HG03103 (cell line): ENCODE data around the gene NEGR1.

ENCODE experiments used
- ATAC-seq: cut with Tn5 transposase; IDR thresholded peaks from one replicate; pipeline ENCODE4 v1.9.1; 2021; ENCODE audit warnings: low read depth; ENCODE audit not compliant: unreplicated experiment

NEGR1 gene

DNA sequence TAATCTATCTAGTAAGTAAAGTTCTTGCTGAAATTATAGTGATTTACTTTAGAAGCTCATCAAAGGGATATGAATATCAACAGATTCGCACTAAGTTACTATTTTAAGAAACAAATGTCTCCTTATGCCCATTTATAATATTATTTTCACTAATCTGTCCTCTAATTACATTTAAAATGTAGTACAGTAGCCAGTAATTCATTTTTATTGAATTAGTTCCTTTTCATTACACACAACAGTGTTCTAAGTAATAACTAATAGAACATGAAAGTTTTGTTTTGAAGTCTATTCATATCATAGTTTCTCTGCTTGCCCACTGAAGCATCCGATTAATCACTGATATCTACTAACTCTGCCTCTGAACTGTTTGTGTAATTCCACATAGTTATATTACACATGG, 225.8 kb downstream of the NEGR1 start:
- no peak for ATAC-seq

DNA sequence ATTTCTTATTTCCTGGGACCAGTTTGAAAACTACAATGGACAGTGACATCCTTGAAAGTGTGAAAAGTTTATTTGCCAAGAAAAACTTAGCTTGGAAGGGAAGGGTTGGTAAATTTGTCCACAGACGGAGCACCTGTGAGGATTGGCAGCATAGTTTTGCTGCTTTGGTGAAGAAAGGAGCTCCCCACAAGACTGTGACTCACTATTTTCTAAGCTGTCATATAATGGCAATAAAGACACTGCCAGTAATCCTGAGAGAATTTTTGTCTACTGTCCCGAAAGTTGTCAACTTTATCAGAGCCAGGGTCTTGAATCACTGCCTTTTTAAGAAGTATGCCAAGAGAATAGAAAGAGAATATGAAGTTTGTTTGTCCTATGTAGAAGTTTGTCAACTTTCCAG, 230.8 kb downstream of the NEGR1 start:
- ATAC-seq: no peak

DNA sequence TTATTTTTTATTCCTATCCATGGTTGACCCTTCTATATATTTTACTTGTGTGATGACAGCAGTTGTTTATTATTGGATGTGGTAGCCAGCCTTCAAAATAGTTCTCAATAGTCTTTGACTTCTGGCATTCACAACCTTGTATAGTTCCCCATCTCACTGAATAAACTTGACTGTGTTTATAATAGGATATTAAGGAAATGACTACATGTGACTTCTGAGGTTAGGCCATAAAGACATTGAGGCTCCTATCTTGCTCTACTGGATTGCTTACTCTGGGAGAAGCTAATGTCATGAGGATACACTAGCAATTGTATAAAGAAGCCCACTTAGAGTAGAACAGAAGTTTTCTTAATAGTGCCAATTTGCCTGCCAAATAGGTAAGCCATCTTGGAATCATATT, 231.8 kb downstream of the NEGR1 start:
- no peak for ATAC-seq

DNA sequence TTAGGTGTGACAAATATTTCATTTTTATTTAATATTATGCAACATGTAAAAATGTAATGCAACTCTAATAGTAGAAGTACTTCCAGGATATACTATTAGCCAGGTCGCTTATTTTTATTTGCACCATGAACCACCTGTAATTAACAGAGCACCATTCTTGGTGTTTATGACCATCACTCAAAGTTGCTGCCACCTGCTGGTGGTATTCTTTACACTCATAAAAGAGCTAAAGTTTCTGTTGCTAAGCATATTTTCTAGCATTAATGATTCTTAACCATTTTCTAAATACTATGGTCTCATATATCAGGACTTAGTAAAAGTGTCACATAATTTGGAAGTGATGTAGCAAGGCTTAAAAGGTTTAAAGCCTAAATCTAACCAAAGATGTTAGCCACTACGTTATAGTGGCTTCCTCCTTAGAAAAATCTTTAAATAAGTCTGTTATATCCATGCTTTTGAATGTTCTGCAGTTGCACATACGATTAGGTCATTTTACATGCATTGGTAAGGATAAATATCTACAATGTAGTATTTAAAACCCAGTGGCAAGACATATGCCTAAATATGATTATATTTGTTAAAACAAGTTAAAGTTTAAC, 244.5 kb downstream of the NEGR1 start:
- peak; percentile 57 for ATAC-seq

DNA sequence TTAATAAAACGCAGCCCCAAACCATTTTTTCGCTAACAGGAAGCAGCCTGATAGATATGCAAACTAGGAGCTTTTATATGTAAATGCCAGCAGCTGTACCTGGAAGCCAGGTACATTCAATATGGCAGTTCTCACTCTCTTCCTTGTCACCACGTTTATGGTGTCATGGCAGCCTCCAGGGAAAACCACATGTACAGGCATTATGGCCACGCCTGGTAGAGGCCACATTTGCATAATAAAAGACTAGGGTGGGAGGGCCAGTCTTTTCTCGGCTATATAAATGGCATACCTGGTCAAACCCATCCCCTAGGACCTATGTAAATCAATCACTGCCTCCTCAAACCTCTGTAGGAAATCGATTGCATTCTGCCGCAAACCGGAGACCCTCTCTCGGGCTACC, 247.5 kb downstream of the NEGR1 start:
- ATAC-seq: no peak

DNA sequence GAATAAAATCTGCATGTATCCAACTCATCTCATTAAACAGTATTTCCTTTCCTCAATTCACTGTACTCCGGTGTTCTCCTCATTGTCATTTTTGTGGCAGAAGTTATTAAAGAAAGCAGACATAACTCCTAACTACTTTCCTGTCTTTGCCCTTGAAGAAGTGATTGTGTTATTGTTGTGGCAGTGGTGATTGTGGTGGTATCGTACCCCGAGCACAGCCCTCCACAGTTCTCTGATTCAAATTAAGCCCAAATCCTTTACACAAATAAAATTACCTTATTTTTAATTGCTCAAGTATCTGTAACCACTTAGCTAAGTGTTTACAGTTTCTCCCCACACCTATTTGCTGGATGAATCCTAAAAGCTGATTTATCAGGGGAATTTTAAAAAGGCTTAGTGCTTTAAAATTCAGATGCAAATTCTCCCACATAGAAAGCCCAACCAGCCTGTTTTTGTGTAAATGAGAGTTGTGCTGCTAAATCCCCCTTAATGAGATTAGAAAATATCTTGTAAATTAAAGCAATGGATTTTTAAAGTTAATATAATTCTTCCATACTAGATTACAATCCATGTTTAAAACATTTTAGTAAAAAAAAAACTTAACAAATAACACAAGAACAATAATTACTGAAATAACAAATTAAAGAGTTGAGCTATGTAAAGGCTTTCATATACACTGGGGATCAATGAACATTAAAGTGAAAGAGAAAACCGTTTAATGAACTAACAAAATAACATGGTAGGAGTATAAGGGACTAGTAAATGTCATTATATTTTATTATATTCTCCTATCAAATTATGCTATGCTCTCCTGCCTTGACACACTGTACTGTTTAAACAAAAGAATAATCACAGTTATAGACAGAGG, 259.0 kb downstream of the NEGR1 start:
- no peak for ATAC-seq

DNA sequence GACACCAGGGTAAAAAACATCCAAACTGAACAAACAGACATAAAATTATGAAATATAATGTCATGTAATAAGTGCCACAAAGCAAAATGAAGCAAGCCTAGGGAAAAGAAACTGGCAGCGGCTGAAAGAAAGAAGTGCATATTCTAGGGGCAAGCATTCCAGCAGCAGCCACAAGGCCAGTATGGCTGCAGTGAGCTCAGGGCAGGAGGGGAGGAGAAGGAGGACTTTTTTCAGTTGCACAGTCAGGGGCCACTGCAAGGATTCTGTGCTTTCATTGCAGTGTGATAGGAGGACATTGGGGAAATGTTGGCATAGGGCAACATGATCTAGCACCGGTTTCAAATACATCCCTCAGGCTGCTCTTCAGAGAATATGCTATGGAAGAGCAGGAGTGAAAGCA, 263.8 kb downstream of the NEGR1 start:
- ATAC-seq: no peak

DNA sequence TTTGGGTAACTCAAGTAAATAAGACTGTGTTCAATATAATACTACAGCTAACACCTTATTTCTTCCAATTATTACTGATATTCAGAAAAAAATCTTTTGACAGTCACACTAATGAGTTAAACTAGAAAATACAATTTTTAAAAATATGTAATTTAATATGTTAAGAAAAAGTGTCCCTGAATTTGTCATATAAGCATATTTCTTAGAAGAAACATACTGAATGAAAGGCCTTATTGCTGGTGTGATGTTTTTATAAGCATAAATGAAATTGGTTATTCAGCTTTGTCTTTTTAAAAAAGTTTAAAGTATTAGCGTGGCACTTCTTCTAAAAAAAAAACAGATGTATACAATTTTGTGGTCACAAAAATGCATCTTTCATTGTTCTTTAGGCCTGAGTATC, 267.3 kb downstream of the NEGR1 start:
- no peak for ATAC-seq

DNA sequence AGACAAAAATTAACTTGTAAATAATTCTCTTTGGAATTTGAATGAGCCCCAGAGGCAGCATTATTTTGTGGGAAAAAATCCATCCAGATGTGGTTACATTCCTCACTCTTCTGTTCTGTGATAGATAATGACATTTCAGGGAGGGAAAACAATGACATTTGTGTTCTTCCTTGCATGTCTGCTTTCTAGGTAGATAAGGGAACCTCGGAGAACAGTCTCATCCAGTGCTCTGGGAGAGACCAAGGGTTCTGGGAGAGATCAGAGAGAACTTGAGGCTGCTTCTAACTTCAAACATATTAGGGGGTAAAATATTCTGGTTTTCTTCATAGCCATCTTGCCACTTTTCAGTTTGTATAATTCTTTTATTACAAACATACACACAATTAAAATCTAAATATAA, 269.2 kb downstream of the NEGR1 start:
- ATAC-seq: no peak

DNA sequence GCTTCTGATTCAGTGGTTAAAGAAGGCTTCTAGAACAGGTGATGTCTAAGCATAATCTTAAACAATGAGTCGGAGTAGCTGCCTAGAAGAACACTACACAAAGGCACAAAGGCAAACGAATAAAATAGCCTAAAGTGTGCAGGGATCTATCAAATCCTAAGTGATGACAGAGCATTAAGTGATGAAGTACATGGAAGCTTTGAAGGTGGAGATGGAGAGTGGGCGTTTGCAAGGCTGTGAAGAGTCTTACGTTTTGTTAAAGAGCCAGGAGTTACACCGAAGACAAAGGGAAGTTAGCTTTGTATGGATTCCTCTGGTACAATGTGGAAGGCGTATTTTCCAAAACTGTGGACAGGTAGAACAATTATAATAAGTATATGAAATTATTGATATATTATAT, 270.6 kb downstream of the NEGR1 start:
- ATAC-seq: no peak

DNA sequence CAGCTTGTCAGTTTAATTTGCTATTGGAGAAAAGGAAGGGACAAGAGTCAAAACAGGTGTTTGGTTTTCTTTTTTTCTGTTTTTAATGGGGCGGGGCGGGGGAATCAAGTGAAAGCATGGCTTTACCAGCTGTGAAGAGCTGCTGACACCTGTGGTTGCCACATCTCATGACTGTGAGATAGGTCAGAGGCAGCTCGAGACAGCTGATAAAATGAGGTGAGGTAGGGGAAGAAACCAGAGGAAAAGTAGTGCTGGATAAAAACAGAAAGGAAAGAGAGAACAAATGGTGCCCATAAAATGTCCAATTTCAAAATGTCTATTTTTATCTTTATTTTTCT, 272.3 kb downstream of the NEGR1 start:
- no peak for ATAC-seq

DNA sequence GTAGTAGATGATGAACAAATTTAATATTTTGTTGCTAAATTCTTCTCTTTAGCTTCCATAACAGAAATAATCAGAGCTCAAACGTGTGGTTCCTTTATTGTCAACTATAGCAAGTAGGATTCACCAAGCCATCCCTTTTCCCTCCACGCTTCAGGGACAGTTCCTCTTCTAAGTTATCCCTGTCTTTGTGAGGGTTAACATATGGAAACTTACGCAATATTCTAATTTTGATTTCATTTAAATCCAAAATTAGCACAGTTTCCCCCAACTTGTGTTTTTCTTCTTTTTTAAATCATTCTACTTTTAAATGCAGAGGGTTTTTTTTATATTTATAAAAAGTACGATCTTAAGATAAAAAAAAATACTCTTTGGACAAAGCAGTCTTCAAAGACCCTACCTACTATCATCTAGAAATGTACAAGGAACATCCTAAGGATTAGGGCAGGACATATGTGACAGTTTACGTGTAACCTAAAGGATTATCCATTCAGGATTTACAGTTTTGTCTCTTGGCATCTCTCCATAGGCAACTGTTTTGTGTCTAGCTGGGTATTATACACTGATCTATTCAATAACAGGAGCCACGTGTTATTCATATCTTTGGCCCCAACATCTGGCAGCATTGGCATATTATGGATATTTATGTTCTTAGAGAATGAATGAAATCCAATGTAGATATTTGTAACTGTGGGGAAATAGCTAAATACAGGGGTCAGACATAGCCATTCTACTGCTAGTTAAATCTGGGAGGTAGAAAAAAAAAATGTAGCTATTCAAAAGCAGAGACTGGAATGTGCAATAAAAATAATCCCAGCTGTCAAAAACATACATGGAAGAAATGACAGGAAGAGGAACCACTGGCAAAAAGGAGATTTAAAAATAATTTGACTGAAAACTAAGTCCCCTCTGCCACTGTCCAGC, 272.9 kb downstream of the NEGR1 start:
- ATAC-seq: no peak

DNA sequence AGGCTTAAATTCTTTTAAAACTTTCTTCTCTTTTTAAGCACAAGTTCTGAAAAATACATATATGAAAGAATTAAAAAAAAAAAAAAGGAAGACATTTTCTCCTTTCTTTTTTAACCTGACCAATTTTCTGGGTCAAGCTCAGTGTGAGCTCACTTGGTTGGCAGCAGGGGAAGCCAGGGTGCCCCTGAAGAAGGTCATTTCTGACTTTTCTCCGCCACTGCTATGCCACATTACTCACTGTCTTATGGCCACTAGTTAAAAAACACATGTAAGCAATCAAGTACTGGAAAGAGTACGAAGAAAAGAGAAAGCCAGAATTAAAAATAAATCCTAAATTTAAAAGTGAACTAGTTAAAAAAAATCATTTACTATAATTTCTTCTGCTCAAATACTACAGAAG, 275.0 kb downstream of the NEGR1 start:
- no peak for ATAC-seq

DNA sequence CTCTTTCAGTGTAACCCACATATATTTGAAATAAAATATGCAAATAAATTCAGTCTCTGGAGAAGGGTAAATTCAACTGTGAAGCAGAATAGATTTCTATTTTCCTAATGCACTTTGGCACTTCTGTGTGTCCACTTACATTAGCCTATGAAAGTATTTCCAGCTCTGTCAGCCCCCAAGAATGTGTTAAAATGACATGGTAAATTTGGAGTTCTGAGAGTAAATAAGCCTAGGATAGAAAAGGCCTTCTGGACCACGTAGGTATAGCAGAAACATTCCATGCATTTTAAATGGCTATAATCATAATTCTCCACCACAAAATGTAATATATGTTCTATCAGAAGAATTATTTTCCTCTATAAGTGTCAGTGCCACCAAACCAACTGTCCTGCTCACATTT, 276.2 kb downstream of the NEGR1 start:
- no peak for ATAC-seq

DNA sequence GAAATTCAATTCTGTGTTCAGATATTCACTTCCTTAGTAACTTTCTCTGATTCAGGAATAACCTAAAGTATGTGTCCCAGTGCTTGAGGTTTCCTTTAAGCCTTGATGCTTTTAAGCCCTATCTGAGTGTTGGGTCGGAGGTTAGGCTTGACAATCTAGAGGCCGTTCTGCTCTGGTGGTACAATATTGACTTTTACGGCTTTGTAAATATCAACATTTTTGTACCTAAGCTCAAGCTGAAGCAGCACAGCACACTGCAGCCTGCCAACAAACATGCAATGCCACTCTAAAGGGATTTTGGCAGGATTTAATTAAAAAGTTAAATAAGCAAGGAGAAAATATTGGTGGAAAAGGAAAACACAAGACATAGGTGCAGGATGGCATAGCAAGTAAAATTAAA, 279.2 kb downstream of the NEGR1 start:
- no peak for ATAC-seq

DNA sequence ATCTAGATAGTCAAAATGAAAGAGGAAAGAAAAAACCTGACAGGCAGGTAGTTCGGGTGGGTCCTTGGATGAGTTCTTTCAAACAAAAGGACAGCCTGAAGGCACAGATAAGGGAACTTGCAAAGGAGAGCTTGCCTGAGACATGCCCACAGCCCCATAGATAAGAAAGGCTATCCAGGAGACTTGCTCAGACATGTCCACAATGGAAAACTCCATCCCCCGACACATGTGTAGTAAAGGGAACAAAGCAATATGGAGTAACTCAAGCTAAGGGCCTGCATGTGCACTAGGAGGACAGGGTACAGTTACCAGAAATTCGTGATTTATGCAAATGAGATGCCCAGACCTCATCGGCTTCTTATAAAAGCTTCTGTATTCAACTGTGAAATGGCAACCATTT, 281.5 kb downstream of the NEGR1 start:
- no peak for ATAC-seq

DNA sequence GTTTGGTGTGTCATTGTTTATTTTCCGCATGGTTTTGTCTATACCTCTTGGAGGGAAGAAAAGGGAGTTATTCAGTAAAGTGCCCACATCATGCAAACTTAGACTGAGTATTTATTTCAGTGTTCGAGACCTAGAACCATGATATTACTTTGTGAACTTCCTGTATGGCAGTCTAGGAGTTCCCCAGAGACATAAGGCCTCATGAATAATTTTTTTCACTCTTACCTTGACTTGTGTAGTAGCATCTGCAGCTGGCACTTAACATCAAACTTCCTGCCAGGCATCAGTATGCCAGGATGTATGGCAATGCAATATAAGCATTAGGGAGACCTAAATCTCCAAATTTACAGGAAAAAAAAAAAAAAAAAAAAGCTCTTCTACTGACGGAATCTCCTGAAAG, 287.7 kb downstream of the NEGR1 start:
- ATAC-seq: no peak

DNA sequence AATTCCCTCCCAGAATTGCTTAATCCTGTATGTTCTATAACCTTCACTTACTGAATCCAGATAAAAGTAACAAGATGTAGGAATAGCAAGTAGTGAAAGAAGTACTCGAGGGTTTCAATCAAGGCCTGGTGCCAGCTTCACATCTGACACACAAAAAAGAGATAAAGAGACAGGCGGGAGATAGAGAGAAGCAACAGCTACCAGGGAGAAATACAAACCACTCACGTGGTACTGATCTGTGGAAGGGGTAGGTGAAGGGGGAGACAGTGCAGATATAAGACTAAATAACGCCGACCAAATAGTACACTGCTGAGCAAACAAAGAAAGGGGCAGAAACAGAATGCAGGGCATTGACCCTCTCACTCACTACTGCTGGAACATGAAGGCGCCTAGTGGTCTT, 295.2 kb downstream of the NEGR1 start:
- ATAC-seq: no peak

DNA sequence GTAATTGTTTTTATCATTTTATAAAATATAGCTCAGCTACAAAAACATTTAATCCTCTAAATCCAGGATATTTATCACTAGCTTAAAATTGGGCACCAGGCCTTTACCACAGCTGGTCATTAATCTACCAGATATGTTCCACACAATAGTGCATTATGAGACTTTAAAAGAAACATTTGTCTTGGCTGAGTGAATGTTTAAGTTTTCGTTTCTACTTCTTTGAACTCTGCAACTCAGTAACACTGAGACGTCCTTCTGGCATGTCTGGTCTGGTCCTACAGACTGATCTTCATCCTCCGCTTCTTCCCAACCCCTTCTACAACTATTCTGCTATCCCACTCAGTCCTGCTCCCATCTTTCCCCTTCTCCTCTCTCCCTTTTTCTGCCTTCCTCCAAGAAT, 296.2 kb downstream of the NEGR1 start:
- no peak for ATAC-seq

DNA sequence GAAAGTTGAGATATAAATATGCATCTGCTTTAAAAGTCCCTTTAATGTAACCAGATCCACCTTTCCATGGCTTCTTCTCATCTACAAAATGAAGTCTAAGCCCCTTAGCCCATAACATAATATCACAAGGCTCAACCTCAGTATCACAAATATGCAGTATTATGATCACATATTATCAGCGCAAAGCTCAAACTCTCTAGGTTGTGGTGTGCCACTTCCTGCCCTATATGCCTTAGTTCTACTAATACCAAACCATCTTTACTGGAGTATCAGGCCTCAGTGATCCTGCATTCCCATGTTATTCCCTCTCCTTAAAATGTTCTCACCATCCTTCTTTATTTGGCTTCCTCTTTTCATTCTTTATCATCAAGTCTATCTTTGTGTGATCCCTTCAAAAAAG, 301.8 kb downstream of the NEGR1 start:
- ATAC-seq: no peak

DNA sequence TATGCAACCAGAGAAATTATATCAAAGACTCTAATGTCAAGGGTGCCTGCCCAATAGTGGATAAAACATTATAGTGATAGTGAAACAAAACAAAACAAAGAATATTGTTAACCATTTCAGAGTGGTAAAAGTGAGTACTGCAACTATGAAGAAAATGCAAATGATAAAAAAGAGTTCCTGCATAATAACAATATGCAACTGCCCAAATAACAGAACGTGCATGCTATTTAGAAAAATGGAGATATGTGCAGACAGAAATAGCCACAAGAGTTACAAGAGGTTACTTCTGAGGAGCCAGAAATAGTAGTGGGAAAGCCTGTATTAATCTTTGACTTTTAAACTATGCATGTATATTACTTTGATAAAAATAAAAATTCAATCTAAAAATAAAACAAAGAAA, 302.5 kb downstream of the NEGR1 start:
- no peak for ATAC-seq

DNA sequence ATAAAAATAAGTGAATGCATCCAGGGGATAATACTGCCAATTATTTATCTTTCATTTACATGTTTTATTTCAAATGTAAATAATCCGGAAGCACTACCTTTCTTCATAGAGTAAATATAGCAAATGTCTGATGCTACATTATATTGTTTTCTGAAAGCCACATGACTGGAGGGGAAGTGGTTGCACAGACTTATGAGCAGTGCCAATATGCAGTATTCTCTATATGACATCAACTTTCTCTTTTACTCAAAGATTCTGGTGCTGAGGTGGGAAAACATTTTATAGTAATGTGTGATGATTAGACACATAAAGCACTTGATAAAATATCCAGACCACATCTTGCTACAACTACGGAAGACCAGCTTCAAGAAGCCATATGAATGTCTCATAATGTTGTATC, 314.7 kb downstream of the NEGR1 start:
- ATAC-seq: peak; percentile 86
